Activated T-helper 1 cell treated with anti-CD3 and anti-CD28 coated beads, Interleukin-2, amount 50 U/mL, for 16 hours (primary cell): ENCODE results near the gene CNOT3.
"Not testable (repeated sequence)": the region's sequence is repeated elsewhere in the genome, so short reads cannot be mapped to it uniquely, and the experiment has no call there.

Experiments
- DNase-seq, 2 donors: peaks; one replicate each; pipeline ENCODE4 v3.0.0-alpha.2; 2020; ENCODE audit warnings: low read depth in 1 of 2, low spot score in 1 of 2

The CNOT3 gene

DNA sequence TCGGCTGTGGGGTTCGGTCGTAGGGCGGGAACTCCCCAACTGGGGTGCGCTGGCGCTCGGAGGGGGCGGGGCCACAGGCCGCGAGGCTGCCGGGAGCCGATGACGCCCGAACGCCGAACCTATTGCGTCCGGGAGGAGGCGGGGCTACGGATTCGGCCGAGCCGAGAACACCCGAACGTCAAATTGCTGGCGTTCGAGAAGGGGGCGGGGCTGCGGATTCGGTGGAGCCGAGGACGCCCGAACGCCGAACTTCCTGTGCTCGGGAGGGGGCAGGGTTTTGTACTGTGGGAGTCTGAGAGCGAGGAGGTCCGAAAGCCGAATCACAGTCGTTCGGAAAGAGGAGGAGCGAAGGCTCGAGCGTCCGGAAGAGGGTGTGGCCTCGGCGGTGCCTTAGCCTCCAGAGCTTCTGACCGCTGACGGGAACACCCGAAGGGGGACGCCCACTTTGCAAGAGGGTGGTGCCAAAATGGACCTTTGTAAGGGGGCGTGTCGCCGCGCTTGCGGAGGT, 53.0 kb downstream of the CNOT3 start:
- DNase-seq, result peak; percentile 99 to 100

DNA sequence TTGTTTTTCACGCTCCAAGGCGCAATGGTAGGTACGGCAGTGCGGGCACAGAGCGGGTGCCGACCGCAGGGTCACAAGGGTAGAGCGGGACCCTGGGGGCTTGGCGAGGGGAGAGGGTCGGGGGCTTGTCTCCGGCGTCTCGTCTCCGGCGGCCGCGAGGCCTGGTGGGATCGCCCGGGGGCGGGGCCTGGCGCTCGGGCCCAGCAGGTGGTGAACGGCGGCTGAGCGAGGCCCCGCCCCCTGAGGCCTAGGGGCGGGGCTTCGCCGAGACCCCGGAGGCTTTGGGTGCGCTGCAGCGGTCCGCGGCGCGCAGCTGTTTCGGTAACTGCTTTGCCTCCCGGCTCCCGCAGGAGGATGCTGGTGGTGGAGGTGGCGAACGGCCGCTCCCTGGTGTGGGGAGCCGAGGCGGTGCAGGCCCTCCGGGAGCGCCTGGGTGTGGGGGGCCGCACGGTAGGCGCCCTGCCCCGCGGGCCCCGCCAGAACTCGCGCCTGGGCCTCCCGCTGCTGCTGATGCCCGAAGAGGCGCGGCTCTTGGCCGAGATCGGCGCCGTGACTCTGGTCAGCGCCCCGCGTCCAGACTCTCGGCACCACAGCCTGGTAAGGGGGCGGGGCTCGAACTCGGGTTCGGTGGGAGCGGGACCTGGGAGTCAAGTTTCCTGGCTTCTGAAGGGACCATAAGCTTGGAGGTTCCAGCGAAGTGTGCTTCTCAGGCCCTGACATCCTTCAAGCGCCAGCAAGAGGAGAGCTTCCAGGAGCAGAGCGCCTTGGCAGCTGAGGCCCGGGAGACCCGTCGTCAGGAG, 53.6 kb downstream of the CNOT3 start, which contains the start of gene TSEN34:
TSEN34 (plus strand) TSS at position 298 of the 800 bp plus-strand sequence; CDS start at position 355, 57 bp downstream.
- peak; percentile 66 to 79 for DNase-seq

DNA sequence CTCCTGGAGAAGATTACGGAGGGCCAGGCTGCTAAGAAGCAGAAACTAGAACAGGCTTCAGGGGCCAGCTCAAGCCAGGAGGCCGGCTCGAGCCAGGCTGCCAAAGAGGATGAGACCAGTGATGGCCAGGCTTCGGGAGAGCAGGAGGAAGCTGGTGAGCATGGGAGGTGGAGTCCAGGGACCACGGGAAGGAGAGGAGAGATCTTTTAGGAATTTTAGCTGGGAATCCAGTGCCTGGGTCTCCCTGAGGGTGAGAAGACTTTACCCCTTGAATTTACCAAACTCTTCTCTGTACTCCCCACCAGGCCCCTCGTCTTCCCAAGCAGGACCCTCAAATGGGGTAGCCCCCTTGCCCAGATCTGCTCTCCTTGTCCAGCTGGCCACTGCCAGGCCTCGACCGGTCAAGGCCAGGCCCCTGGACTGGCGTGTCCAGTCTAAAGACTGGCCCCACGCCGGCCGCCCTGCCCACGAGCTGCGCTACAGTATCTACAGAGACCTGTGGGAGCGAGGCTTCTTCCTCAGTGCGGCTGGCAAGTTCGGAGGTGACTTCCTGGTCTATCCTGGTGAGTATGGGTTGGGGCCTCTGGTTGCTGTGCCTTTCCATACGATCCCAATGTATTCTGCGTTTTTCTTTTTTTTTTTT, 54.4 kb downstream of the CNOT3 start:
- DNase-seq, result no peak

DNA sequence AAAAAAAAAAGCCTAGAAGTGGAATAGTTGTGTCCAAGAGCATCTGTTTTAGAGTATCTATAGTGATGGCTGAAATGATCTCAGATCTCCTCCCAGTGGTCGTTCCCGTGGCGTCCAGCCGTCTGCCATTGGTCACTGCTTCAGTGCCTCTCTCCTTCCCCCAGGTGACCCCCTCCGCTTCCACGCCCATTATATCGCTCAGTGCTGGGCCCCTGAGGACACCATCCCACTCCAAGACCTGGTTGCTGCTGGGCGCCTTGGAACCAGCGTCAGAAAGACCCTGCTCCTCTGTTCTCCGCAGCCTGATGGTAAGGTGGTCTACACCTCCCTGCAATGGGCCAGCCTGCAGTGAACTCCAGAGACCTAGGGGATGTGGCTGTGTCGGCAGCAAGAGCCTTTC, 55.4 kb downstream of the CNOT3 start:
- no peak for DNase-seq

DNA sequence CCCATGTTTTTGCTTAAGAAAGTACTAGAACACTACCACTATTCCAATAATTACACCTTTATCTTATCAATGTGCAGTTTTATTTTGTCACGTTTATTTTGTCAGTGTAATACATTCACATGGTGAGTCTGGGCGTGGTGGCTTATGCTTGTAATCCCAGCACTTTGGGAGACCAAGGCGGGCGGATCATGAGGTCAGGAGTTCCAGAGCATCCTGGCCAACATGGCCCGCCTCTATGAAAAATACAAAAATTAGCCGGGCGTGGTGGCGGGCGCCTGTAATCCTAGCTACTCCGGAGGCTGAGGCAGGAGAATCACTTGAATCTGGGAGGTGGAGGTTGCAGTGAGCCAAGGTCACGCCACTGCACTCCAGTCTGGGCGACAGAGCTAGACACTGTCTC, 56.9 kb downstream of the CNOT3 start:
- DNase-seq, result not testable (repeated sequence)

DNA sequence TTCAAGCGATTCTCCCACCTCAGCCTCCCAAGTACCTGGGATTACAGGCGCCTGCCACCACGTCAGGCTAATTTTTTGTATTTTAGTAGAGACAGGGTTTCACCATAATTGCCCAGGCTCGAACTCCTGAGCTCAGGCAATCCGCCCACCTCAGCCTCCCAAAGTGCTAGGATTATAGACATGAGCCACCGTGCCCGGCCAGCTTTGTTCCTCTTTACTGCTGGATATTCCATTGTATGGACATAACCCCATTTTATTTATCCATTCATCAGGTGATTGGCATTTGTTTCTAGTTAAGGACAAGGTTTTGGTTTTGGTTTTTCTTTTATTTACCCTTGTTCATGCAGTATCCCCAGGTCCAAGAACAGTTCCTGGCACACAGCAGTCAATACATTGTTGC, 59.0 kb downstream of the CNOT3 start:
- DNase-seq, result no peak

DNA sequence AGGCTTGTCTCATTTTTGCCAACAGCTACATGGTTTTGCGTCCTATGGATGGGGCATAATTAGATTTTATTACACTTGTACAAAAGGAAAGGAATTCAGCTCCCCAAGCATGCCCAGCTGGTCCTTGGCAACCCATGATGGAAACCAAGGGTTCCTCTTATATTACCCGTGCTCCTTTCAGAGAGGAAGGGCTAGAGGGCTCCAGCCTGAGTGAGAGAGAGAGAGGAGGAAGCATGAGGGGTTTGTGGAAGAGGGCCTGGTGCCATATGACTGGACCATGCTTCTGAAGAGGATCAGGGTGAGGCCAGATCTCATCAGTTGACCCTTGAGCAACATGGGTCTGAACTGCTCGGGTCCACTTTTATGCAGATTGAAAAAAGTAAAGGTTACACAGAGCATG, 59.6 kb downstream of the CNOT3 start:
- DNase-seq, result no peak

DNA sequence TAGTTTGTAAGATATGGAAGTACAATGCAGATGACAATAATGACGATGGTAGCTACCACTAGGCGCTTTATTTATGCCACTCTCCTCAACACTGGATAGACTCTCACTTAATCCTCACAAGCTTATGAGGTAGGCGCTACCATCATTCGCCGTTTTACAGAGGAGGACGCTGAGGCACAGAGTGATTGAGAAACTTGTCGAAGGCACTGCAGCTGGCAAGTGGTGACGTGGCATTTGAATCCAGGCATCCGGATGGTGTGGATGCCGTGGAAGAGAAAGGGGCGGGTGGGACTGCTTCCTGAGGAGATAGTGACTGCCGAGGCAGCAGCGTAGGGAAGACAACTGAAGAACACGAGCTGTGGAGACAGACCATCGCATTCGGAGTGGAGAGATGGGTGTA, 61.8 kb downstream of the CNOT3 start:
- no peak for DNase-seq

DNA sequence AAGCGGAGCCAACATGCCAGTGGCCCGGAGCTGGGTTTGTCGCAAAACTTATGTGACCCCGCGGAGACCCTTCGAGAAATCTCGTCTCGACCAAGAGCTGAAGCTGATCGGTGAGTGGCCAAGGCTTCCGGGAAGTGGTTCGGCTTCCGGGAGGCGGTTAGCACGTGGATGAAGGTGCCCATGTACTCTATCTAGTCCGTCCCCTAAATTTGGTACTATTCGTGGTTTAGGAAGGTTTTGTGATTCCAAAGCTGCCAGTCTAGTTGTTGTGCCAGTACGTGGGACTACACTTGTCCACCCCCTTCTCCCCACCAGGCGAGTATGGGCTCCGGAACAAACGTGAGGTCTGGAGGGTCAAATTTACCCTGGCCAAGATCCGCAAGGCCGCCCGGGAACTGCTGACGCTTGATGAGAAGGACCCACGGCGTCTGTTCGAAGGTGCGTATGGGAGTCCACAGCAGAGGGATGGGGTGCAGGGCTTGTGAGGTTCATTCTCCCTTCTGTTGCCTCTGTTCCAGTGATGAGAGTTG, 63.7 kb downstream of the CNOT3 start:
- DNase-seq, result no peak

DNA sequence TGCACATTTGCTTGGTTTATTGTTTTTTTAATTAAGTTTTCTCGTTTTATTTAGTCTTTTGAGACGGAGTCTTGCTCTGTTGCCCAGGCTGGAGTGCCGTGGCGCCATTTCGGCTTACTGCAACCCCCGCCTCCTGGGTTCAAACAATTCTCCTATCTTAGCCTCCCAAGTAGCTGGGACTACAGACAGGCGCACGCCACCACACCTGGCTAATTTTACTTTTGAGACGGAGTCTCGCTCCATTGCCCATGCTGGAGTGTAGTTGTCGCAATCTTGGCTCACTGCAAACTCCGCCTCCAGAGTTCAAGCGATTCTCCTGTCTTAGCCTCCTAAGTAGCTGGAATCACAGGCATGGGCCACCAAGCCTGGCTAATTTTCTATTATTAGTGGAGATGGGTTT, 64.4 kb downstream of the CNOT3 start:
- DNase-seq, result no peak

DNA sequence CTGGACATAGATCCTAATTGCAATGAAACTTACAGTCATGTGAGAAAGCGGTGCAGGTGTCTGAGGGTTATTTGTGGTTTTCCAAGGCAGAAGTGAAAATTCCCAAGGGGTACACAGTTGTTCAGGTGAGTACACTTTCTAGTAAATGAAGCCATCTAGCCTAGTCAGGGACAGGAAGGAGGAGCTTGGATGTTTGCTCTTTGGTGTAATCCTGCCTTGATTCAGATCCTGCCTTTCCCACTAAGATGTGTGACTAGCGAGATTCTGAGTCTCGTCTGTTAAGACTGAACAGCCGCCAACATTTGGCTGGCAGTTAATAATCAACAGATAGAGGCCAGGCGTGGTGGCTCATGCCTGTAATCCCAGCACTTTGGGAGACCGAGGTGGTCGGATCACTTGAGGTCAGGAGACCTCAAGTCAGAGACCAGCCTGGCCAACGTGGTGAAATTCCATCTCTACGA, 65.6 kb downstream of the CNOT3 start:
- no peak for DNase-seq

DNA sequence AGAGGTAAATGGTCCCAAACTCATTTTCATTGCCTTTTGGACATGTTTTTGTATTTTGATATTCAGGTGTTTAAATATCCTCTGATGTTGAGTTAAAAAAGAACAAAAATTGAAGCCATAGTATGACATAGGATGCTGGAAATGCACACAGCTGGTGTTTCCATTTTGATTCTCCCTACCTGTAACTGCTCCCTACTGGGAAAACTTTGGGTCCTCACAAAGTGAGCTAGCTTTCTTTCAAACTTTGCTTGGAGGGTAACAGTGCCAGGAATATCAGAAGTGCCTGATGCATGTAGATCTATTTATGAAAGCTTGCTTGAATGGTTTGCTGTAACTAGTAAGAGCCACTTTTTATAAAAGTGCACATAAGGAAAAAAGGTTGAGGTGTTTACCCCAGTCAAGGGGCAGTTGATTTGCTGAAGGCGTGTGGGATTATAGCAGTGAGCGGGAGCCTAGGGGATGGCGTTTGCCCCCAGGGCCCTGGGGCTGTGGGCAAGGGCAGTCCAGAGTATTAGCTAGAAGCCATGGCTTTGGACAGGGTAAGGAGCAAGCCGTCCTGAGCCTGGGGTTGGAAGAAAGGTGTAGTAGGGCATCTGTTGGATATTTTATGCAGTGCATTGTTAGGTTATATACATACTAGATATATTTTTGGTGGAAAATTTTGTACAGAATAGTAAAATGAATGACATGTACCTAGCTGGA, 67.4 kb downstream of the CNOT3 start:
- DNase-seq, result no peak
